ENCODE data around the gene MNDA. TPM values are rescaled to one million over a fixed set of nuclear protein-coding genes. Genes with fewer than 3 reads are reported as not detected.

Gene MNDA
- total RNA-seq, 1 donor from 2014 or later: not detected

DNA sequence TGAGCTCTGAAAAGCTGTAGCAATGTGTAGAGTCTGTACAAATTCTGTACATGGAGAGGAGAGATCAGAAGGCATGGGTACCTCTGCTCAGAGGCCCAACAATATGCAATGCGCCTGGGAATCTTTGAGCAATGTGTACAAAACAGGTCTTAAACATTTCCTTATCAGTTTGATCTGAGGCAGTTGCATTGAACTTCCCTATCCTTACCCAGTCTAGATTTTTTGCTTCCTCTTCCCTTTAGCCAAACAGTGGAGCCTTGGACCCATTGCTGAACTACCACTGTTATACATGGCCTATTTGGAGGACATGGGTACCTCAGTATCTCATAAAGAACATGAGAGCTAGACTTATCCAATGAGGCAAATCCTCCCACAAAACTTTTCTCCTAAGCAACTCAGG is 12.6 kb upstream of the MNDA start:
- H3K27me3 Mint-ChIP-seq (ENCODE audit: low read depth, unreplicated experiment): no peaks in the 10 kb centered on the region
- Histone ChIP-seq H3K27me3 (ENCODE audit: insufficient read depth, low read length) (no peaks in the 10 kb centered on the region), H3K36me3 (ENCODE audit: insufficient read depth, low read length) (no peaks in the 10 kb centered on the region), H3K4me1 (ENCODE audit: insufficient read depth, low read length) (no peaks in the 10 kb centered on the region), H3K27ac (ENCODE audit: low read depth, low read length) (no peak overlapping the region), H3K9ac (ENCODE audit: low read length) (no peak overlapping the region), H4K20me1 (ENCODE audit: insufficient read depth, low read length) (no peaks in the 10 kb centered on the region), H3K9me3 (ENCODE audit: insufficient read depth, low read depth, low read length) (no peaks in the 10 kb centered on the region), H3K4me3 (ENCODE audit: insufficient read depth, low read depth, low read length) (no peak overlapping the region), H2AFZ (ENCODE audit: low read depth, low read length) (no peak overlapping the region), H3K4me2 (ENCODE audit: low read length) (no peak overlapping the region), H3K79me2 (ENCODE audit: insufficient read depth, low read length) (no peaks in the 10 kb centered on the region)
- TF ChIP-seq, protein P1, sequence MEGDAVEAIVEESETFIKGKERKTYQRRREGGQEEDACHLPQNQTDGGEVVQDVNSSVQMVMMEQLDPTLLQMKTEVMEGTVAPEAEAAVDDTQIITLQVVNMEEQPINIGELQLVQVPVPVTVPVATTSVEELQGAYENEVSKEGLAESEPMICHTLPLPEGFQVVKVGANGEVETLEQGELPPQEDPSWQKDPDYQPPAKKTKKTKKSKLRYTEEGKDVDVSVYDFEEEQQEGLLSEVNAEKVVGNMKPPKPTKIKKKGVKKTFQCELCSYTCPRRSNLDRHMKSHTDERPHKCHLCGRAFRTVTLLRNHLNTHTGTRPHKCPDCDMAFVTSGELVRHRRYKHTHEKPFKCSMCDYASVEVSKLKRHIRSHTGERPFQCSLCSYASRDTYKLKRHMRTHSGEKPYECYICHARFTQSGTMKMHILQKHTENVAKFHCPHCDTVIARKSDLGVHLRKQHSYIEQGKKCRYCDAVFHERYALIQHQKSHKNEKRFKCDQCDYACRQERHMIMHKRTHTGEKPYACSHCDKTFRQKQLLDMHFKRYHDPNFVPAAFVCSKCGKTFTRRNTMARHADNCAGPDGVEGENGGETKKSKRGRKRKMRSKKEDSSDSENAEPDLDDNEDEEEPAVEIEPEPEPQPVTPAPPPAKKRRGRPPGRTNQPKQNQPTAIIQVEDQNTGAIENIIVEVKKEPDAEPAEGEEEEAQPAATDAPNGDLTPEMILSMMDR (IDR thresholded peaks at IDR 0.05; ENCODE audit: insufficient read depth, low read depth, low read length): no peak
- no peak for TF ChIP-seq EZH2 (IDR thresholded peaks at IDR 0.05; ENCODE audit: insufficient read depth, low read length)
- H3K9me3 Mint-ChIP-seq (ENCODE audit: unreplicated experiment): peaks cover 2% of the 10 kb centered on the region
- H3K4me3 Mint-ChIP-seq (ENCODE audit: unreplicated experiment): no peak overlapping the region
- peaks cover 24% of the 10 kb centered on the region for H3K4me1 Mint-ChIP-seq (ENCODE audit: low read depth, unreplicated experiment)
- DNase-seq (ENCODE audit: low read depth) (no peak), FAIRE-seq (no peak)
- peak overlapping the region; percentile 87 for H3K27ac Mint-ChIP-seq (ENCODE audit: unreplicated experiment)
- no peaks in the 10 kb centered on the region for H3K36me3 Mint-ChIP-seq (ENCODE audit: low read depth, unreplicated experiment)

DNA sequence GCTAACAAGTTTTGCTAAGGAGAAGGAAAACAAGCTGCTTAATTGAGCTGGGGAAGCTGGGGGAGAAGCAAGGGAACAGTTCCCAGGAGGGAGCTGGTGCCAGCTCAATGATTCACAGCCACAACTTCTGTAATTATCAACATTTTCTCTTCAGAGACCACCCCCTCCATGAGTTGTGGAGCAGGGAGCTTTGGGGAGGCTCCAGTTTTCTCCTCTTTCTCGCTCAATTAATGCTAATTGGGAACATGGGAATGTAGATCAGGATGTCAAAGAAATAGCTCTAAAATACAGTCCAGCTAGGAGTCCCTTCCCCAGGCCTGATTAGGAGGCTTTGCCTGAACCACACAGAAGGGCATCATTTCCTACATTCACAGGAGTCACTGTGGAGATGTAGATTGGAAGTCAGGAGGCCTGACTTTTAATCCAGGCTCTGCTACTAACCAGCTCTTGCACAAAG is 12.1 kb upstream of the MNDA start:
- FAIRE-seq (no peak), DNase-seq (ENCODE audit: low read depth) (no peak)
- Mint-ChIP-seq H3K36me3 (ENCODE audit: low read depth, unreplicated experiment) (no peaks in the 10 kb centered on the region), H3K9me3 (ENCODE audit: unreplicated experiment) (peaks cover 2% of the 10 kb centered on the region), H3K27me3 (ENCODE audit: low read depth, unreplicated experiment) (no peaks in the 10 kb centered on the region), H3K4me3 (ENCODE audit: unreplicated experiment) (peak overlapping the region; percentile 40), H3K4me1 (ENCODE audit: low read depth, unreplicated experiment) (peaks cover 24% of the 10 kb centered on the region), H3K27ac (ENCODE audit: unreplicated experiment) (peak overlapping the region; percentile 87)
- Histone ChIP-seq H3K27ac (ENCODE audit: low read depth, low read length) (no peak overlapping the region), H3K4me1 (ENCODE audit: insufficient read depth, low read length) (no peaks in the 10 kb centered on the region), H4K20me1 (ENCODE audit: insufficient read depth, low read length) (no peaks in the 10 kb centered on the region), H3K36me3 (ENCODE audit: insufficient read depth, low read length) (no peaks in the 10 kb centered on the region), H3K9ac (ENCODE audit: low read length) (no peak overlapping the region), H3K9me3 (ENCODE audit: insufficient read depth, low read depth, low read length) (no peaks in the 10 kb centered on the region), H3K4me3 (ENCODE audit: insufficient read depth, low read depth, low read length) (no peak overlapping the region), H3K27me3 (ENCODE audit: insufficient read depth, low read length) (no peaks in the 10 kb centered on the region), H3K79me2 (ENCODE audit: insufficient read depth, low read length) (no peaks in the 10 kb centered on the region), H2AFZ (ENCODE audit: low read depth, low read length) (no peak overlapping the region), H3K4me2 (ENCODE audit: low read length) (peak overlapping the region; percentile 9)
- no peak for TF ChIP-seq EZH2 (IDR thresholded peaks at IDR 0.05; ENCODE audit: insufficient read depth, low read length)
- TF ChIP-seq, protein P1 (IDR thresholded peaks at IDR 0.05; ENCODE audit: insufficient read depth, low read depth, low read length): no peak
